PFSK-1 (cell line): ENCODE data around the gene HACD2.

Experiments used
- POLR2AphosphoS5 ChIP-seq: IDR thresholded peaks from 2 replicates; pipeline ENCODE4 v1.6.1; 2012; ENCODE audit warnings: low read depth, mild to moderate bottlenecking, control low read depth, low read length, moderate library complexity
- TAF1 ChIP-seq: IDR thresholded peaks from 2 replicates; pipeline ENCODE4 v1.6.1; 2012; ENCODE audit warnings: low read length, control low read depth, borderline replicate concordance; ENCODE audit not compliant: insufficient read depth

DNA sequence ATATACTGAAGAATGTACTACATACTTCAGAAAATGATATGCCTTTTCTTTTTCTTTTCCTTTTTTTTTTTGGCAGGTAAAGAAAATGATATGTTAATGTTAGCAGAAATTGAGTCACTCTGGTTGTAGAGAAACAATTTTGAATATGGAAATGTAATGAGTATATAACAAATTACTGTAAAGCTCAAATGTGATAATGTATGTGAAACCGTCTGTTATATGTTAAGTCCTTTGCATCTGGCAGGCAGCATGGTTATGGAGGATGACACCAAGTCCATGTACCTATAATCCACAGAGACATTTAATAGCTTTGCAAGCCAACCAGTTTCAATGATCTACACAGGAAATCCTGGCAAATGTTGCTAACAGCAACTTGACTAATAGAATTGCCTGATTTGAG, 58.4 kb downstream of the HACD2 start:
- TF ChIP-seq TAF1 (no peak), POLR2AphosphoS5 (no peak)
